Suprapubic skin (tissue), 4 donors: ENCODE measurements around the gene VPS45. TPM values are rescaled to one million over a fixed set of nuclear protein-coding genes. Genes with fewer than 3 reads are reported as not detected.
A peak's percentile ranks its signal among the peaks of the same experiment; 100 is the strongest.

Experiments
- DNase-seq, 2 donors: peaks; one replicate each; pipeline ENCODE4 v3.0.0-alpha.2; 2019; ENCODE audit warnings: low spot score in 2 of 2
- H3K27ac ChIP-seq: fragments of 200-600 bp; sonication (generic); one replicate; pipeline ENCODE4 v1.5.1; 2019
- H3K27me3 ChIP-seq: fragments of 200-600 bp; sonication (generic); one replicate; pipeline ENCODE4 v1.5.1; 2019
- H3K36me3 ChIP-seq: fragments of 200-600 bp; sonication (generic); one replicate; pipeline ENCODE4 v1.5.1; 2019
- H3K4me1 ChIP-seq: fragments of 200-600 bp; sonication (generic); one replicate; pipeline ENCODE4 v1.5.1; 2019
- H3K4me3 ChIP-seq: fragments of 200-600 bp; sonication (generic); one replicate; pipeline ENCODE4 v1.5.1; 2019; ENCODE audit warnings: mild to moderate bottlenecking
- H3K9me3 ChIP-seq: fragments of 200-600 bp; sonication (generic); one replicate; pipeline ENCODE4 v1.5.1; 2019
- CTCF ChIP-seq, 2 donors: fragments of 200-600 bp in 1 of 2; fragments of 450-650 bp in 1 of 2; sonication (generic) in 1 of 2; IDR thresholded peaks; one replicate each; pipeline ENCODE4 v1.5.1; 2016 to 2019; ENCODE audit warnings: antibody characterized with exemption in 2 of 2, mild to moderate bottlenecking in 1 of 2, moderate library complexity in 1 of 2
- EP300 ChIP-seq: sonication (generic); formaldehyde crosslinking; IDR thresholded peaks from one replicate; pipeline ENCODE4 v1.6.1; 2017; ENCODE audit warnings: antibody characterized with exemption
- POLR2A ChIP-seq, 2 donors: fragments of 450-650 bp; IDR thresholded peaks; one replicate each; pipeline ENCODE4 v1.6.1; 2017; ENCODE audit warnings: antibody characterized with exemption in 2 of 2, mild to moderate bottlenecking in 2 of 2, moderate library complexity in 2 of 2
- POLR2AphosphoS5 ChIP-seq, 3 donors: sonication (generic); formaldehyde crosslinking; IDR thresholded peaks; one replicate each; pipeline ENCODE4 v1.6.1; 2017; ENCODE audit warnings: antibody characterized with exemption in 3 of 3
- WGBS: methylation state at CpG from one replicate; pipeline ENCODE4 v1.1.5; 2018; 5-methylcytosine and 5-hydroxymethylcytosine counted together
- total RNA-seq, 4 donors: library from RNA; depleted of rRNA; stranded (reverse); fragments of >200 nt; gene quantifications; one replicate each; pipeline ENCODE4 v1.1.0, GENCODE V29; 2016

VPS45 gene
- total RNA-seq, 4 donors from 2014 or later: 23.8 to 67.4 (median 34.2) TPM

GRCh38 chr1:150160964-150161621, 93.5 kb downstream of the VPS45 start:
- no peak overlapping the region for H3K4me3 ChIP-seq
- H3K27ac ChIP-seq: peak overlapping the region; percentile 77
- 75% methylated on average over 7 of the region's 7 CpGs for WGBS
- peaks cover 30% of the 10 kb centered on the region for H3K4me1 ChIP-seq
- H3K36me3 ChIP-seq: peaks cover 38% of the 10 kb centered on the region
- no peaks in the 10 kb centered on the region for H3K9me3 ChIP-seq
- no peak for DNase-seq
- H3K27me3 ChIP-seq: no peaks in the 10 kb centered on the region
- TF ChIP-seq CTCF (IDR thresholded peaks at IDR 0.05) (no peak), POLR2A (IDR thresholded peaks at IDR 0.05) (no peak), POLR2AphosphoS5 (IDR thresholded peaks at IDR 0.05) (no peak), EP300 (no peak)

GRCh38 chr1:150161747-150162581, 94.4 kb downstream of the VPS45 start:
- H3K9me3 ChIP-seq: no peaks in the 10 kb centered on the region
- H3K27me3 ChIP-seq: no peaks in the 10 kb centered on the region
- peaks cover 29% of the 10 kb centered on the region for H3K36me3 ChIP-seq
- H3K4me1 ChIP-seq: peaks cover 30% of the 10 kb centered on the region
- H3K27ac ChIP-seq: peak overlapping the region; percentile 77
- H3K4me3 ChIP-seq: peak overlapping the region; percentile 46
- 62% methylated on average over 9 of the region's 9 CpGs for WGBS
- DNase-seq: no peak
- TF ChIP-seq POLR2AphosphoS5 (IDR thresholded peaks at IDR 0.05) (no peak), CTCF (IDR thresholded peaks at IDR 0.05) (no peak), POLR2A (IDR thresholded peaks at IDR 0.05) (no peak), EP300 (no peak)

- peaks cover 30% of the 10 kb centered on the region for H3K4me1 ChIP-seq
- no peak for TF ChIP-seq CTCF (IDR thresholded peaks at IDR 0.05)
- no peak for TF ChIP-seq POLR2A (IDR thresholded peaks at IDR 0.05)
- no peak for TF ChIP-seq EP300
- TF ChIP-seq POLR2AphosphoS5 (IDR thresholded peaks at IDR 0.05): no peak
- H3K27ac ChIP-seq: peak overlapping the region; percentile 77
- H3K36me3 ChIP-seq: peaks cover 24% of the 10 kb centered on the region
- H3K4me3 ChIP-seq: peak overlapping the region; percentile 46
- no peak for DNase-seq
- no peaks in the 10 kb centered on the region for H3K27me3 ChIP-seq
- WGBS: 41% methylated on average over 4 of the region's 4 CpGs
- no peaks in the 10 kb centered on the region for H3K9me3 ChIP-seq
Observed at GRCh38 chr1:150162582-150162861, 94.9 kb downstream of the VPS45 start.

- H3K36me3 ChIP-seq: peaks cover 19% of the 10 kb centered on the region
- no peaks in the 10 kb centered on the region for H3K27me3 ChIP-seq
- WGBS: 10% methylated on average over 14 of the region's 14 CpGs
- peak overlapping the region; percentile 46 for H3K4me3 ChIP-seq
- peak; percentile 84 to 88 for DNase-seq
- no peaks in the 10 kb centered on the region for H3K9me3 ChIP-seq
- H3K27ac ChIP-seq: peak overlapping the region; percentile 77
- H3K4me1 ChIP-seq: peaks cover 30% of the 10 kb centered on the region
- TF ChIP-seq EP300: no peak
- no peak for TF ChIP-seq POLR2A (IDR thresholded peaks at IDR 0.05)
- peak in 1 of 3 donors; percentile 41 for TF ChIP-seq POLR2AphosphoS5 (IDR thresholded peaks at IDR 0.05)
Observed at GRCh38 chr1:150162862-150163706, 95.5 kb downstream of the VPS45 start.

GRCh38 chr1:150164224-150164623, 96.6 kb downstream of the VPS45 start:
- TF ChIP-seq POLR2AphosphoS5 (IDR thresholded peaks at IDR 0.05): no peak
- TF ChIP-seq POLR2A (IDR thresholded peaks at IDR 0.05): no peak
- TF ChIP-seq CTCF (IDR thresholded peaks at IDR 0.05): no peak
- TF ChIP-seq EP300: no peak
- WGBS: 84% methylated on average over 5 of the region's 5 CpGs
- Histone ChIP-seq H3K27ac (peak overlapping the region; percentile 77), H3K9me3 (no peaks in the 10 kb centered on the region), H3K27me3 (no peaks in the 10 kb centered on the region), H3K4me1 (peaks cover 30% of the 10 kb centered on the region), H3K36me3 (peaks cover 8% of the 10 kb centered on the region), H3K4me3 (no peak overlapping the region)
- no peak for DNase-seq
